ENCODE results near the gene ZNF385B.
"Not testable (repeated sequence)": the region's sequence is repeated elsewhere in the genome, so short reads cannot be mapped to it uniquely, and the experiment has no call there.

Gene ZNF385B

GRCh38 chr2:179460181-179460929 lies 401.1 kb downstream of the ZNF385B start:
- H3K36me3 ChIP-seq = no peaks in the 10 kb centered on the region
- no peaks in the 10 kb centered on the region for H3K27me3 ChIP-seq
- H3K4me1 ChIP-seq (ENCODE audit: control insufficient read depth in 1 of 2, insufficient read depth in 1 of 2, low read depth in 1 of 2, low read length in 1 of 2) = no peaks in the 10 kb centered on the region
- no peak overlapping the region for H3K4me3 ChIP-seq (ENCODE audit: low read depth in 1 of 2, low read length in 1 of 2)
- no peak overlapping the region for H3K27ac ChIP-seq
- H3K9me3 ChIP-seq = peaks cover 5% of the 10 kb centered on the region
- TF ChIP-seq CTCF (IDR thresholded peaks at IDR 0.05) = no peak

GRCh38 chr2:179458113-179458512 lies 403.3 kb downstream of the ZNF385B start:
- not testable (repeated sequence) for H3K36me3 ChIP-seq; H3K27me3 ChIP-seq; H3K4me1 ChIP-seq (ENCODE audit: control insufficient read depth in 1 of 2, insufficient read depth in 1 of 2, low read depth in 1 of 2, low read length in 1 of 2); H3K4me3 ChIP-seq (ENCODE audit: low read depth in 1 of 2, low read length in 1 of 2); H3K9me3 ChIP-seq; H3K27ac ChIP-seq

- peaks cover 5% of the 10 kb centered on the region for H3K9me3 ChIP-seq
- no peaks in the 10 kb centered on the region for H3K4me1 ChIP-seq (ENCODE audit: control insufficient read depth in 1 of 2, insufficient read depth in 1 of 2, low read depth in 1 of 2, low read length in 1 of 2)
- no peak overlapping the region for H3K4me3 ChIP-seq (ENCODE audit: low read depth in 1 of 2, low read length in 1 of 2)
- H3K27ac ChIP-seq = no peak overlapping the region
- no peak for TF ChIP-seq CTCF (IDR thresholded peaks at IDR 0.05)
- H3K36me3 ChIP-seq = no peaks in the 10 kb centered on the region
- no peaks in the 10 kb centered on the region for H3K27me3 ChIP-seq
Observed at GRCh38 chr2:179455824-179456223, 405.6 kb downstream of the ZNF385B start.

GRCh38 chr2:179455172-179455524 lies 406.3 kb downstream of the ZNF385B start:
- Histone ChIP-seq H3K36me3 (no peaks in the 10 kb centered on the region), H3K9me3 (peaks cover 5% of the 10 kb centered on the region), H3K4me3 (ENCODE audit: low read depth in 1 of 2, low read length in 1 of 2) (no peak overlapping the region), H3K27me3 (no peaks in the 10 kb centered on the region), H3K4me1 (ENCODE audit: control insufficient read depth in 1 of 2, insufficient read depth in 1 of 2, low read depth in 1 of 2, low read length in 1 of 2) (no peaks in the 10 kb centered on the region), H3K27ac (no peak overlapping the region)
- no peak for TF ChIP-seq CTCF (IDR thresholded peaks at IDR 0.05)

- Histone ChIP-seq H3K27me3 (no peaks in the 10 kb centered on the region), H3K4me1 (ENCODE audit: control insufficient read depth in 1 of 2, insufficient read depth in 1 of 2, low read depth in 1 of 2, low read length in 1 of 2) (no peaks in the 10 kb centered on the region), H3K9me3 (peaks cover 5% of the 10 kb centered on the region), H3K4me3 (ENCODE audit: low read depth in 1 of 2, low read length in 1 of 2) (no peak overlapping the region), H3K36me3 (no peaks in the 10 kb centered on the region), H3K27ac (no peak overlapping the region)
- TF ChIP-seq CTCF (IDR thresholded peaks at IDR 0.05) = no peak
Observed at GRCh38 chr2:179454443-179455171, 406.8 kb downstream of the ZNF385B start.

GRCh38 chr2:179449010-179449409 lies 412.4 kb downstream of the ZNF385B start:
- peaks cover 3 to 10% of the 10 kb centered on the region in 2 experiments for H3K4me1 ChIP-seq (ENCODE audit: control insufficient read depth in 1 of 2, insufficient read depth in 1 of 2, low read depth in 1 of 2, low read length in 1 of 2)
- H3K36me3 ChIP-seq = no peaks in the 10 kb centered on the region
- no peaks in the 10 kb centered on the region for H3K9me3 ChIP-seq
- H3K27ac ChIP-seq = no peak overlapping the region
- TF ChIP-seq CTCF (IDR thresholded peaks at IDR 0.05) = no peak
- H3K4me3 ChIP-seq (ENCODE audit: low read depth in 1 of 2, low read length in 1 of 2) = no peak overlapping the region
- no peaks in the 10 kb centered on the region for H3K27me3 ChIP-seq
